Liver (tissue), 9 donors: ENCODE measurements around the gene CLRN3. TPM values are rescaled to one million over a fixed set of nuclear protein-coding genes. Genes with fewer than 3 reads are reported as not detected.

Experiments
- DNase-seq: peaks from one replicate; pipeline ENCODE4 v3.0.0-alpha.2; 2017; ENCODE audit warnings: low spot score
- H3K27ac ChIP-seq, 2 donors: one replicate each; pipeline ENCODE4 v1.7.0; 2013; ENCODE audit warnings: inconsistent platforms in 2 of 2, low read length in 2 of 2, control low read depth in 1 of 2, low read depth in 1 of 2, mild to moderate bottlenecking in 1 of 2
- H3K27me3 ChIP-seq, 4 donors: one replicate each; pipeline versions ENCODE4 v1.6.1 to v1.7.0; 2013; ENCODE audit warnings: low read length in 3 of 4, inconsistent platforms in 1 of 4, mild to moderate bottlenecking in 1 of 4, moderate library complexity in 1 of 4; ENCODE audit not compliant: control insufficient read depth in 4 of 4, insufficient read depth in 4 of 4
- H3K36me3 ChIP-seq, 4 donors: one replicate each; pipeline versions ENCODE4 v1.6.1 to v1.7.0; 2013; ENCODE audit warnings: low read length in 3 of 4, mild to moderate bottlenecking in 3 of 4, low read depth in 1 of 4, moderate library complexity in 1 of 4; ENCODE audit not compliant: control insufficient read depth in 4 of 4, insufficient read depth in 3 of 4
- H3K4me1 ChIP-seq, 4 donors: one replicate each; pipeline versions ENCODE4 v1.6.1 to v1.7.0; 2013; ENCODE audit warnings: low read length in 3 of 4, mild to moderate bottlenecking in 3 of 4, moderate library complexity in 1 of 4; ENCODE audit not compliant: control insufficient read depth in 4 of 4, insufficient read depth in 4 of 4
- H3K4me3 ChIP-seq, 3 donors: one replicate each; pipeline versions ENCODE4 v1.6.1 to v1.7.0; 2013; ENCODE audit warnings: low read length in 3 of 3, control low read depth in 1 of 3, low read depth in 1 of 3, mild to moderate bottlenecking in 1 of 3
- H3K9ac ChIP-seq, 2 donors: one replicate each; pipeline ENCODE4 v1.7.0; 2013; ENCODE audit warnings: low read length in 2 of 2, mild to moderate bottlenecking in 2 of 2, moderate library complexity in 2 of 2, control low read depth in 1 of 2, low read depth in 1 of 2
- H3K9me3 ChIP-seq, 4 donors: one replicate each; pipeline versions ENCODE4 v1.6.1 to v1.7.0; 2013; ENCODE audit warnings: low read length in 3 of 4; ENCODE audit not compliant: control insufficient read depth in 4 of 4
- EGR1 ChIP-seq, 2 donors: IDR thresholded peaks; 2 replicates each; pipeline ENCODE4 v1.6.1; 2016 to 2018; ENCODE audit warnings: antibody characterized with exemption in 2 of 2, low read depth in 2 of 2
- GABPA ChIP-seq, 2 donors: IDR thresholded peaks in 1 of 2; conservative IDR thresholded peaks in 1 of 2; 2 replicates each; pipeline ENCODE4 v1.6.1; 2016; ENCODE audit warnings: antibody characterized with exemption in 2 of 2, mild to moderate bottlenecking in 1 of 2, moderate library complexity in 1 of 2
- HNF4A ChIP-seq, 2 donors: conservative IDR thresholded peaks; 2 replicates each; pipeline ENCODE4 v1.6.1; 2016; ENCODE audit warnings: antibody characterized with exemption in 2 of 2, mild to moderate bottlenecking in 2 of 2
- MAX ChIP-seq: IDR thresholded peaks from 2 replicates; pipeline ENCODE4 v1.6.1; 2016; ENCODE audit warnings: antibody characterized with exemption
- NR2F2 ChIP-seq: IDR thresholded peaks from 2 replicates; pipeline ENCODE4 v1.6.1; 2016; ENCODE audit warnings: antibody characterized with exemption
- RAD21 ChIP-seq, 2 donors: IDR thresholded peaks; 2 replicates each; pipeline ENCODE4 v1.6.1; 2016; ENCODE audit warnings: antibody characterized with exemption in 2 of 2, mild to moderate bottlenecking in 2 of 2
- TAF1 ChIP-seq: conservative IDR thresholded peaks from 2 replicates; pipeline ENCODE4 v1.6.1; 2016; ENCODE audit warnings: antibody characterized with exemption, mild to moderate bottlenecking
- YY1 ChIP-seq: IDR thresholded peaks from 2 replicates; pipeline ENCODE4 v1.6.1; 2016; ENCODE audit warnings: antibody characterized with exemption, mild to moderate bottlenecking
- ZBTB33 ChIP-seq: IDR thresholded peaks from 2 replicates; pipeline ENCODE4 v1.6.1; 2016; ENCODE audit warnings: antibody characterized with exemption
- WGBS: extraction: QIAGEN DNeasy Blood & Tissue Kit; methylation state at CpG from one replicate; pipeline ENCODE4 v1.1.7; 2013; 5-methylcytosine and 5-hydroxymethylcytosine counted together
- polyA plus RNA-seq, 2 donors: library from polyadenylated mRNA; stranded (reverse) in 1 of 2; unstranded in 1 of 2; fragments of 200-250 nt in 1 of 2; fragments of >200 nt in 1 of 2; fragmentation: Nextera tagmentation in 1 of 2; extraction: Ambion mirVana in 1 of 2; gene quantifications; one replicate each; pipeline versions ENCODE4 v1.2.1 to v1.2.3, GENCODE V29; 2013 to 2015
- total RNA-seq, 2 donors: library from RNA; depleted of rRNA; stranded (reverse); fragments of >200 nt; gene quantifications; one replicate each; pipeline ENCODE4 v1.2.3, GENCODE V29; 2014
- TF ChIP-seq, protein P1 (sequence below): IDR thresholded peaks from 2 replicates; pipeline ENCODE4 v1.6.1; 2016; ENCODE audit warnings: antibody characterized with exemption, mild to moderate bottlenecking
- TF ChIP-seq, protein P2 (sequence below): fragments of 150-350 bp; IDR thresholded peaks from 2 replicates; pipeline ENCODE4 v1.5.1; 2017; ENCODE audit warnings: improper control_type of control experiment, low read depth, low read length; ENCODE audit not compliant: missing input control
- donor health status: healthy.
- donor health status: healthy.
- donor health status: healthy.
- donor health status: healthy.
- donor health status: healthy.

The CLRN3 gene
- total and polyA plus RNA-seq, 4 donors, result 0.33 to 16.9 (median 6.9) TPM

DNA sequence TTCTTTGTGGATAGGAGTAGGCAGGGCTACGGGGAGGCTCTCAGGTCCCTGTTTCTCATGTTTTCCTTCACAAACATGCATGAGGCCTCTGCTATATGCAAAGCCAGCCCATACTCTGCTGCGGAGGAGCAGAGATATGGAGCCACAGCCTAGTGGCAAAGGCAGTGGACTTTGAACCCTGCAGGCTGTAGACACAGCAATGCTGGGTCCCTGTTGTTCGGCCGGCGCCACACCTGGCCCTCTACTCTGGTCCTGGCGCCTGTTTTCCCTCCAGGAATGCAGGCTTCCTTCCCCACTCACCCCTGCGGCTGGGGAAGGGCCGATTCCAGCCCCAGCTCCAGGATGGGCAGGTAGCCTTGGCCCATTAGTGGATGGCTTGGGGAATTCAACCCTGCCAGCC is 11.5 kb downstream of the CLRN3 start:
- H3K36me3 ChIP-seq, result peaks cover 0 to 19% (median 5%) of the 10 kb centered on the region in 4 donors
- H3K4me1 ChIP-seq, result peaks cover 2 to 20% (median 7%) of the 10 kb centered on the region in 4 donors
- no peak overlapping the region for H3K4me3 ChIP-seq
- 76% methylated on average over 8 of the region's 8 CpGs for WGBS
- TF ChIP-seq GABPA (IDR thresholded peaks at IDR 0.05 in 1 of 2, conservative IDR thresholded peaks at IDR 0.05 in 1 of 2), result no peak
- no peak for TF ChIP-seq RAD21 (IDR thresholded peaks at IDR 0.05)
- TF ChIP-seq HNF4A (conservative IDR thresholded peaks at IDR 0.05), result peak; percentile 56 to 70
- no peak for TF ChIP-seq ZBTB33
- TF ChIP-seq, protein P1, sequence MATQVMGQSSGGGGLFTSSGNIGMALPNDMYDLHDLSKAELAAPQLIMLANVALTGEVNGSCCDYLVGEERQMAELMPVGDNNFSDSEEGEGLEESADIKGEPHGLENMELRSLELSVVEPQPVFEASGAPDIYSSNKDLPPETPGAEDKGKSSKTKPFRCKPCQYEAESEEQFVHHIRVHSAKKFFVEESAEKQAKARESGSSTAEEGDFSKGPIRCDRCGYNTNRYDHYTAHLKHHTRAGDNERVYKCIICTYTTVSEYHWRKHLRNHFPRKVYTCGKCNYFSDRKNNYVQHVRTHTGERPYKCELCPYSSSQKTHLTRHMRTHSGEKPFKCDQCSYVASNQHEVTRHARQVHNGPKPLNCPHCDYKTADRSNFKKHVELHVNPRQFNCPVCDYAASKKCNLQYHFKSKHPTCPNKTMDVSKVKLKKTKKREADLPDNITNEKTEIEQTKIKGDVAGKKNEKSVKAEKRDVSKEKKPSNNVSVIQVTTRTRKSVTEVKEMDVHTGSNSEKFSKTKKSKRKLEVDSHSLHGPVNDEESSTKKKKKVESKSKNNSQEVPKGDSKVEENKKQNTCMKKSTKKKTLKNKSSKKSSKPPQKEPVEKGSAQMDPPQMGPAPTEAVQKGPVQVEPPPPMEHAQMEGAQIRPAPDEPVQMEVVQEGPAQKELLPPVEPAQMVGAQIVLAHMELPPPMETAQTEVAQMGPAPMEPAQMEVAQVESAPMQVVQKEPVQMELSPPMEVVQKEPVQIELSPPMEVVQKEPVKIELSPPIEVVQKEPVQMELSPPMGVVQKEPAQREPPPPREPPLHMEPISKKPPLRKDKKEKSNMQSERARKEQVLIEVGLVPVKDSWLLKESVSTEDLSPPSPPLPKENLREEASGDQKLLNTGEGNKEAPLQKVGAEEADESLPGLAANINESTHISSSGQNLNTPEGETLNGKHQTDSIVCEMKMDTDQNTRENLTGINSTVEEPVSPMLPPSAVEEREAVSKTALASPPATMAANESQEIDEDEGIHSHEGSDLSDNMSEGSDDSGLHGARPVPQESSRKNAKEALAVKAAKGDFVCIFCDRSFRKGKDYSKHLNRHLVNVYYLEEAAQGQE, result no peak
- TF ChIP-seq, protein P2, sequence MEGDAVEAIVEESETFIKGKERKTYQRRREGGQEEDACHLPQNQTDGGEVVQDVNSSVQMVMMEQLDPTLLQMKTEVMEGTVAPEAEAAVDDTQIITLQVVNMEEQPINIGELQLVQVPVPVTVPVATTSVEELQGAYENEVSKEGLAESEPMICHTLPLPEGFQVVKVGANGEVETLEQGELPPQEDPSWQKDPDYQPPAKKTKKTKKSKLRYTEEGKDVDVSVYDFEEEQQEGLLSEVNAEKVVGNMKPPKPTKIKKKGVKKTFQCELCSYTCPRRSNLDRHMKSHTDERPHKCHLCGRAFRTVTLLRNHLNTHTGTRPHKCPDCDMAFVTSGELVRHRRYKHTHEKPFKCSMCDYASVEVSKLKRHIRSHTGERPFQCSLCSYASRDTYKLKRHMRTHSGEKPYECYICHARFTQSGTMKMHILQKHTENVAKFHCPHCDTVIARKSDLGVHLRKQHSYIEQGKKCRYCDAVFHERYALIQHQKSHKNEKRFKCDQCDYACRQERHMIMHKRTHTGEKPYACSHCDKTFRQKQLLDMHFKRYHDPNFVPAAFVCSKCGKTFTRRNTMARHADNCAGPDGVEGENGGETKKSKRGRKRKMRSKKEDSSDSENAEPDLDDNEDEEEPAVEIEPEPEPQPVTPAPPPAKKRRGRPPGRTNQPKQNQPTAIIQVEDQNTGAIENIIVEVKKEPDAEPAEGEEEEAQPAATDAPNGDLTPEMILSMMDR, result no peak
- no peak for TF ChIP-seq TAF1
- no peak overlapping the region for H3K9ac ChIP-seq
- H3K27ac ChIP-seq, result no peak overlapping the region
- H3K27me3 ChIP-seq, result no peaks in the 10 kb centered on the region
- H3K9me3 ChIP-seq, result no peaks in the 10 kb centered on the region
- DNase-seq, result no peak

DNA sequence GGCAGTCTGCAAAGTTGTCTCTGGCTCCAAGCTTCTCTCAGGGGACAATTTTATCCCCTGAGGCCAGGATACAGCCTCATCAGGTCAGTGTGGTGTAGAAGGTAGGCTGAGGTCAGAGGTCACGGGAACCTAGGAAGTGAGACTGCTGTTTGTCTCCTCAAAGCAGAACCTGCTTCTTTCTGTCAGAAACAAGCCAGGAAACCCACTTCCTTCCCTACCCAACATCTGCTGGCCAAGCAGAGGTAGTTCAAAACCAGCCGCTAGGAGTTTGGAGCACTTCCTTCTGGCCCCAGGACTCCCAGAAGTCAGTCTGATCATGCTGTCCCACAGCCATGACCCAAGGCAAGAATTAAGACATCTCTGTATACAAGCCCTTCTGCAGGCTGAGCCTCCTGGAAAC is 12.2 kb downstream of the CLRN3 start:
- no peak overlapping the region for H3K4me3 ChIP-seq
- no peak for DNase-seq
- peaks cover 2 to 18% (median 5%) of the 10 kb centered on the region in 4 donors for H3K4me1 ChIP-seq
- H3K36me3 ChIP-seq, result peaks cover 0 to 19% (median 5%) of the 10 kb centered on the region in 4 donors
- no peaks in the 10 kb centered on the region for H3K27me3 ChIP-seq
- WGBS, result 61% methylated on average over 2 of the region's 2 CpGs
- peak overlapping the region in 1 of 2 donors; percentile 36 for H3K27ac ChIP-seq
- TF ChIP-seq EGR1 (IDR thresholded peaks at IDR 0.05; ENCODE audit: low read depth in 2 of 2) (peak in 1 of 2 donors; percentile 37), NR2F2 (no peak), MAX (peak; percentile 44), YY1 (no peak)
- H3K9me3 ChIP-seq, result no peaks in the 10 kb centered on the region
- no peak overlapping the region for H3K9ac ChIP-seq
